ENCODE data around the gene P3H1. TPM values are rescaled to one million over a fixed set of nuclear protein-coding genes. Genes with fewer than 3 reads are reported as not detected.
A peak's percentile ranks its signal among the peaks of the same experiment; 100 is the strongest.

P3H1 gene
- total and polyA plus RNA-seq, 2 donors (not counting 1 experiment from before 2014, with no cell fraction given): 42.2 to 51.3 TPM

- Mint-ChIP-seq H3K4me3 (peak overlapping the region; percentile 87), H3K27ac (no peak overlapping the region), H3K9me3 (ENCODE audit: insufficient read depth) (no peaks in the 10 kb centered on the region), H3K4me1 (peaks cover 13% of the 10 kb centered on the region), H3K27me3 (peaks cover 9% of the 10 kb centered on the region)
- Histone ChIP-seq H3K36me3 (replicated peaks in 1 of 2; ENCODE audit: control extremely low read depth in 1 of 2, control insufficient read depth in 1 of 2, extremely low read depth in 1 of 2, insufficient read depth in 2 of 2, low read length in 1 of 2) (peaks cover 5 to 11% of the 10 kb centered on the region in 2 experiments), H4K20me1 (ENCODE audit: control insufficient read depth, insufficient read depth, low read length, poor library complexity, severe bottlenecking) (no peaks in the 10 kb centered on the region), H3K4me2 (replicated peaks; ENCODE audit: low read depth, low read length, poor library complexity, severe bottlenecking) (peak overlapping the region; percentile 73), H3K9ac (ENCODE audit: low read length) (no peak overlapping the region), H3K27me3 (replicated peaks in 1 of 4; ENCODE audit: control extremely low read depth in 1 of 4, control insufficient read depth in 3 of 4, insufficient read depth in 4 of 4, low read length in 3 of 4) (peaks cover 0 to 3% (median 0%) of the 10 kb centered on the region in 4 experiments), H3K9me3 (ENCODE audit: control extremely low read depth in 1 of 3, control insufficient read depth in 2 of 3, insufficient read depth in 1 of 3, low read length in 2 of 3) (no peaks in the 10 kb centered on the region), H3K27ac (ENCODE audit: low read length in 2 of 2) (no peak overlapping the region), H3K4me3 (ENCODE audit: control extremely low read depth in 1 of 5, extremely low read depth in 1 of 5, insufficient read depth in 1 of 5, low read depth in 2 of 5, low read length in 4 of 5) (no peak overlapping the region), H2AFZ (ENCODE audit: insufficient read depth, low read depth, low read length, poor library complexity, severe bottlenecking) (peak overlapping the region; percentile 84), H3K4me1 (ENCODE audit: control insufficient read depth in 2 of 2, insufficient read depth in 2 of 2, low read length in 2 of 2) (peaks cover 11 to 15% of the 10 kb centered on the region in 2 donors), H3K79me2 (ENCODE audit: control insufficient read depth, insufficient read depth, low read length) (peaks cover 6% of the 10 kb centered on the region)
- WGBS (ENCODE audit: insufficient coverage): 95% methylated on average over 15 of the region's 18 CpGs
- TF ChIP-seq EZH2 (IDR thresholded peaks at IDR 0.05; ENCODE audit: borderline replicate concordance, insufficient read depth, low read depth, low read length, poor library complexity, severe bottlenecking) (no peak), CTCF (IDR thresholded peaks at IDR 0.05) (no peak)
- intact Hi-C loops (cut with micrococcal nuclease): no loop called here
- ChIA-PET POLR2A (interaction anchor here (0.6 to 0.9 kb wide), 2 partner anchors 18 to 20 kb away, joined by 3 to 8 read pairs; partner anchors contain the start of genes C1orf50 and P3H1), CTCF (interaction anchor here (0.9 kb wide), 1 partner anchor 289 kb away, joined by 4 read pairs; no protein-coding TSS in a partner anchor)
- no peak for ATAC-seq (ENCODE audit: low read depth)
- DNase-seq: no peak
Measured at GRCh38 chr1:42784547-42784945, 17.7 kb upstream of the P3H1 start.

- Mint-ChIP-seq H3K27ac (no peak overlapping the region), H3K4me3 (no peak overlapping the region), H3K27me3 (peaks cover 9% of the 10 kb centered on the region), H3K4me1 (peaks cover 13% of the 10 kb centered on the region), H3K9me3 (ENCODE audit: insufficient read depth) (no peaks in the 10 kb centered on the region)
- H3K4me3 ChIP-seq (ENCODE audit: control extremely low read depth in 1 of 5, extremely low read depth in 1 of 5, insufficient read depth in 1 of 5, low read depth in 2 of 5, low read length in 4 of 5): no peak overlapping the region
- H3K79me2 ChIP-seq (ENCODE audit: control insufficient read depth, insufficient read depth, low read length): peaks cover 6% of the 10 kb centered on the region
- ChIA-PET CTCF (interaction anchor here (1.1 kb wide), 1 partner anchor 130 kb away, joined by 3 read pairs; no protein-coding TSS in a partner anchor), POLR2A (interaction anchor here (0.6 to 0.7 kb wide), 2 partner anchors 158 to 291 kb away, joined by 3 to 5 read pairs; no protein-coding TSS in a partner anchor)
- intact Hi-C loops (cut with micrococcal nuclease): no loop called here
- peaks cover 6 to 12% of the 10 kb centered on the region in 2 experiments for H3K36me3 ChIP-seq (replicated peaks in 1 of 2; ENCODE audit: control extremely low read depth in 1 of 2, control insufficient read depth in 1 of 2, extremely low read depth in 1 of 2, insufficient read depth in 2 of 2, low read length in 1 of 2)
- H2AFZ ChIP-seq (ENCODE audit: insufficient read depth, low read depth, low read length, poor library complexity, severe bottlenecking): no peak overlapping the region
- no peak overlapping the region for H3K9ac ChIP-seq (ENCODE audit: low read length)
- H3K4me1 ChIP-seq (ENCODE audit: control insufficient read depth in 2 of 2, insufficient read depth in 2 of 2, low read length in 2 of 2): peaks cover 11 to 15% of the 10 kb centered on the region in 2 donors
- no peak overlapping the region for H3K27ac ChIP-seq (ENCODE audit: low read length in 2 of 2)
- WGBS (ENCODE audit: insufficient coverage): no CpG with 5 or more reads among the region's 2 CpGs
- H3K4me2 ChIP-seq (replicated peaks; ENCODE audit: low read depth, low read length, poor library complexity, severe bottlenecking): no peak overlapping the region
- DNase-seq (no peak), ATAC-seq (ENCODE audit: low read depth) (no peak)
- TF ChIP-seq EZH2 (IDR thresholded peaks at IDR 0.05; ENCODE audit: borderline replicate concordance, insufficient read depth, low read depth, low read length, poor library complexity, severe bottlenecking): no peak
- no peak for TF ChIP-seq CTCF (IDR thresholded peaks at IDR 0.05)
- peaks cover 0 to 3% (median 0%) of the 10 kb centered on the region in 4 experiments for H3K27me3 ChIP-seq (replicated peaks in 1 of 4; ENCODE audit: control extremely low read depth in 1 of 4, control insufficient read depth in 3 of 4, insufficient read depth in 4 of 4, low read length in 3 of 4)
- no peaks in the 10 kb centered on the region for H4K20me1 ChIP-seq (ENCODE audit: control insufficient read depth, insufficient read depth, low read length, poor library complexity, severe bottlenecking)
- no peaks in the 10 kb centered on the region for H3K9me3 ChIP-seq (ENCODE audit: control extremely low read depth in 1 of 3, control insufficient read depth in 2 of 3, insufficient read depth in 1 of 3, low read length in 2 of 3)
Measured at GRCh38 chr1:42783092-42783491, 16.3 kb upstream of the P3H1 start.

All from B cell (primary cell).